ENCODE results near the gene TPRG1. TPM values are rescaled to one million over a fixed set of nuclear protein-coding genes. Genes with fewer than 3 reads are reported as not detected.

Gene TPRG1
- total RNA-seq, 1 donor = 1.3 TPM

DNA sequence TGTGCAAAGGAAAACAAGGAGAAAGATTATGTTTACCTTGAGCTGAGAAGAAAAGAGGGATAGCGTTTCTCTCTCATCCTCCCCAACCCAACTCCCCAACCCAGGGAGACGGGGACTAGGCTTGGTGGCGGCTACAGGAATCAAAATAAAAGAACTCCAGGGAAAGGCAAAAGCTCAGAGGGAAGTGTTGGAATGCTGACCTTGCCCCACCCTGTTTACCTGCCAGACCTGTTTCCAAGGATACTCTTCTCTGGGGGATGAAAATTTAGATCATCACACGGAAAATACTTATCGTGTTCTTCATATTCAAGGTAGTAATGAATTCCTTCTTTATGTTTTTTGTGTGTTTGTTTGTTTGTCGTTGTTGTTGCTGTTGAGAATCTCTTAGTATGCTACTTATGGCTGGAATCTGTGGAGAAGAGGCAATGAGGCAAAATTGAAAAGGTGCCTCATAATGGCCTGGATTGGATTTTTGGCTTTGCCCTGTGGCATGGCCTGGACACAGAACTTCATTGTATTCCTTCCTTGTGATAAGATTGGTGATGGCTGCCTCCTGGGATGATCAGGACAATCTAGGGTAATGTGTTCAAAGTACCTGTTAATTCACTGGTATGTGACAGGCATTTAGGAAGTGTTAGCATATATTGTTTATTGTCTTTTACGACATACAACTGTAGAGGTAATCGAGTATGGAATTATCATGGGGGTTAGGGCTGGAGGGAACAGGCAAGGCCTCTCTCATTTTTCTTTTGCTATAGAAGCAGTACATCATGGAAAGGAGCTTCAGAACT is 11.1 kb upstream of the TPRG1 start:
- DNase-seq (ENCODE audit: low read depth) = no peak
- TF ChIP-seq, protein P1, sequence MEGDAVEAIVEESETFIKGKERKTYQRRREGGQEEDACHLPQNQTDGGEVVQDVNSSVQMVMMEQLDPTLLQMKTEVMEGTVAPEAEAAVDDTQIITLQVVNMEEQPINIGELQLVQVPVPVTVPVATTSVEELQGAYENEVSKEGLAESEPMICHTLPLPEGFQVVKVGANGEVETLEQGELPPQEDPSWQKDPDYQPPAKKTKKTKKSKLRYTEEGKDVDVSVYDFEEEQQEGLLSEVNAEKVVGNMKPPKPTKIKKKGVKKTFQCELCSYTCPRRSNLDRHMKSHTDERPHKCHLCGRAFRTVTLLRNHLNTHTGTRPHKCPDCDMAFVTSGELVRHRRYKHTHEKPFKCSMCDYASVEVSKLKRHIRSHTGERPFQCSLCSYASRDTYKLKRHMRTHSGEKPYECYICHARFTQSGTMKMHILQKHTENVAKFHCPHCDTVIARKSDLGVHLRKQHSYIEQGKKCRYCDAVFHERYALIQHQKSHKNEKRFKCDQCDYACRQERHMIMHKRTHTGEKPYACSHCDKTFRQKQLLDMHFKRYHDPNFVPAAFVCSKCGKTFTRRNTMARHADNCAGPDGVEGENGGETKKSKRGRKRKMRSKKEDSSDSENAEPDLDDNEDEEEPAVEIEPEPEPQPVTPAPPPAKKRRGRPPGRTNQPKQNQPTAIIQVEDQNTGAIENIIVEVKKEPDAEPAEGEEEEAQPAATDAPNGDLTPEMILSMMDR (IDR thresholded peaks at IDR 0.05; ENCODE audit: insufficient read depth, low read depth, low read length) = no peak
- no peak overlapping the region for H3K4me3 ChIP-seq (ENCODE audit: low read depth, low read length)

DNA sequence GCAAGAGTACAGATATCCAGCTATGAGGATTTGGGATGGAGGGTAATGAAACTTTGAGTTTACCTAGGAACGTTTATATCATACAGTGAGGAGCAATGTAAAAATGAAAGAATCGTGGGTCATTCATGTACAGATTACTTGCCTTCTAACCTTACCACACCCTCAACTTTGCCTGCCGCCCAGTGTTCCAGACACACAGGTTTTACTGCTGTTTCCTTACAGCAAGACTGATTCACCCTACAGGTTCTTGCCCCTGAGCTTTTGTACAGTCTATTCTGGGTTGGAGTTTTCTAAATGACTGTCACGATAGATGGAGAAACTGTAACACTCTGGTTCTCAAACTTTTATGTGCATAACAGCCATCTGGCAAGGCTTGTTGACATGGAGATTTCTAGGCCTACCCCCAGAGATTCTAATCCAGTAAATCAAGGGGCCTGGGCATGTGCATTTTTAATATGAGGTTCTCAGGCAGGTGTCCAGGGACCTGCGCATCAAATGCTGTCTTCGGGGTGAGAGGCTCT is 6.6 kb upstream of the TPRG1 start:
- TF ChIP-seq, protein P1 (IDR thresholded peaks at IDR 0.05; ENCODE audit: insufficient read depth, low read depth, low read length) = no peak
- no peak overlapping the region for H3K4me3 ChIP-seq (ENCODE audit: low read depth, low read length)
- DNase-seq (ENCODE audit: low read depth) = no peak

DNA sequence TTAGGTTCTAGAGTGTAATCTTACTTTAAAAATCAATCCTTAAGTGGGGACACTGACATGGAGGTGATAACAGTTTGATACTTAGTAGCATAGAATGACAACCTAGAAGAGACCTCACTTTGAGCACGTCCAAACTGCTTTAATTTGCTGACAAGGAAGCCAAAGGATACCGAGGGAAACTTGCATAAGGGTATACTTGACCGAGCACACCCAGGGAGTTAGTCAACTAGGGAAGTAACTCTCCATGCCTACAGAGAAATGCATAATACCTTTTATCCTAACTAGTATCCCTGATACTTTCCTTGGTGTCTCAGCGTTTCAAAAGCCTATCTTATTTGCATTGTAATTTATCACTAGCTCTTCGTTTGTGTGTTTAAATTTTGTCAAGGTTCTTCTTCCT is 5.5 kb upstream of the TPRG1 start:
- TF ChIP-seq, protein P1 (IDR thresholded peaks at IDR 0.05; ENCODE audit: insufficient read depth, low read depth, low read length) = no peak
- no peak overlapping the region for H3K4me3 ChIP-seq (ENCODE audit: low read depth, low read length)
- no peak for DNase-seq (ENCODE audit: low read depth)

DNA sequence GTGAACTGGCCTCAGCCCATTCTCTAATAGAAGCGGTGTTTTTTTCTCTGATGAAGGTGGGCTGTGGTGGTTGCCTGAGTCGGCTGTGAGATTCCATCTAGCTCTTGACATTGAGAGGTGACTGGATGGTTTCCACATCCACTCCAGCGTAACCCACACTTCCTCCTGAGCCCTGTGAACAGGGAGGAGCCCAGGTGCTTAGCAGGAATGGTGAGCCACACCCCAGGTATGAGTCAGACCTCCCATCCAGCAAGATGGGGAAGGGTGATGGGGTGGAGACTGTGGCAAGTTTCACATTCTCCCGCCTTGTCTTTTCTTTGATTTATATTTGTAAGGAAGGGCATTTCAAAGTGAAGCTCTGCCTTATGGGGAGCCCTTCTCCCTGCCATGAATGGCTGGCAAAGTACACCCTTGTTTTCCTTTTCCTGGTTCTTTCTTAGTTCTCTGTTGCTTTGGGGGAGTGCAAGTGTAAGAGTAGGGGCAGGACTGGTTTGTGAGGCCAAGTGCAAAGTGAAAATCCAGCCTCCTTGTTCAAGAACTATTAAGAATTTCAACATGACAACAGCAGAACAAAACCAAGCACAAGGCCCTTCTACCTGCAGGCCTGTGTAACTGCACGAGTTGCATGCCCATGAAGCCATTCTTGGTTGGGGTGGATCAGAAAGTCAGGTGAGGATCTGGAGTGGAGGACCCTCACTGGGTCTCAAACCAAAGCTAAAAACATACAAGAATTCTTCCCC is 4.6 kb upstream of the TPRG1 start:
- no peak overlapping the region for H3K4me3 ChIP-seq (ENCODE audit: low read depth, low read length)
- no peak for DNase-seq (ENCODE audit: low read depth)
- TF ChIP-seq, protein P1 (IDR thresholded peaks at IDR 0.05; ENCODE audit: insufficient read depth, low read depth, low read length) = no peak

DNA sequence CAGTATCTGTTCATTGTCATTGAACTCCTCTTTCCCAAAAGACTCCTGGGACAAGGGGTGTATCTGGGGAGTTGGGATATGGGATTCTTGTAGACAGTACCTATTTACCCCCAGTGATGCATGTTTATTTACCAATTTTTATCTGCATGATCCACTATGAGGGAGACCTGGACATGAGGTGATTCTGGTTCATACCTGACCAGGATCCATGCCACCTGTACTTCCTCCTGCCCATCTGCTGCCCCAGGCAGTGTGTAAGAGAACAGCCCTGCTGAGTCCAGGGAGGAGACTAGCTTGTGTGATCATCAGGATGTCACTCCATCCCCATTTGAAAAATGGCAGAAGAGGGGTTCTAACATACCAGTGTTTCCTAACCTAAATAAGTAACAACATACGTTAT is 3.1 kb upstream of the TPRG1 start:
- DNase-seq (ENCODE audit: low read depth) = no peak
- H3K4me3 ChIP-seq (ENCODE audit: low read depth, low read length) = no peak overlapping the region
- TF ChIP-seq, protein P1 (IDR thresholded peaks at IDR 0.05; ENCODE audit: insufficient read depth, low read depth, low read length) = no peak

DNA sequence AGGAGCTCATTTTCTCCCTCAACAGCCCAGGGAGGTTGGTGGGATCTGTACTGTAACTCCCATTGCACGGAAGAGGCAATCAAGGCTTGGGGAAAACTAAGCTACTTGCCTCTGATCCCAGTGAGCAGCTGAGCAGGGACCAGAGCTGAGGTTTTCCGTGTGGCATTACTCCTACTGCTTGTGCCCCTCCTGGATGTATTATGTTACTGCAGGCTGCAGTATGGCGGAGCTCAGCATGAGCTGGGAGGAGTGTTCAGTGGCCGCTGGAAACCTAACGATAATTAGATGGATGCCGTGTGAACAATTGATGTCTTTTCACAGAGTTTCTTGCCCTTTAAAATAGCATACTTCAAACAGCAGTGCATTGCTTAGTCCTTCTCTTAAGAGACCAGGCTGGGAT is 2.0 kb upstream of the TPRG1 start:
- no peak overlapping the region for H3K4me3 ChIP-seq (ENCODE audit: low read depth, low read length)
- TF ChIP-seq, protein P1 (IDR thresholded peaks at IDR 0.05; ENCODE audit: insufficient read depth, low read depth, low read length) = peak; percentile 13
- no peak for DNase-seq (ENCODE audit: low read depth)

Measured in fibroblast of villous mesenchyme (primary cell).